GM18909 (cell line): ENCODE data around the gene MYL3.

ENCODE experiments used
- ATAC-seq: cut with Tn5 transposase; IDR thresholded peaks from one replicate; pipeline ENCODE4 v1.9.1; 2021; ENCODE audit warnings: mild to moderate bottlenecking; ENCODE audit not compliant: unreplicated experiment, poor library complexity

Gene MYL3

GRCh38 chr3:46866720-46867549, 3.7 kb upstream of the MYL3 start:
- ATAC-seq = no peak

- no peak for ATAC-seq
These were observed 2.9 kb upstream of the MYL3 start for GRCh38 chr3:46866032-46866595.

GRCh38 chr3:46865546-46865945, 2.3 kb upstream of the MYL3 start:
- no peak for ATAC-seq

GRCh38 chr3:46865031-46865507, 1.8 kb upstream of the MYL3 start:
- ATAC-seq = no peak

- ATAC-seq = no peak
These were observed 1.0 kb upstream of the MYL3 start for GRCh38 chr3:46864061-46864881.

GRCh38 chr3:46862369-46863025, 747 bp downstream of the MYL3 start:
- ATAC-seq = no peak

GRCh38 chr3:46861605-46862368, 1.5 kb downstream of the MYL3 start:
- no peak for ATAC-seq

GRCh38 chr3:46860810-46861604, 2.2 kb downstream of the MYL3 start:
- ATAC-seq = no peak

- no peak for ATAC-seq
These were observed 3.0 kb downstream of the MYL3 start for GRCh38 chr3:46860017-46860809.

GRCh38 chr3:46859001-46859710, 4.1 kb downstream of the MYL3 start:
- no peak for ATAC-seq

GRCh38 chr3:46858456-46858855, 4.8 kb downstream of the MYL3 start:
- no peak for ATAC-seq

GRCh38 chr3:46857485-46858341, 5.5 kb downstream of the MYL3 start:
- no peak for ATAC-seq

GRCh38 chr3:46856576-46857471, 6.4 kb downstream of the MYL3 start:
- no peak for ATAC-seq

- ATAC-seq = no peak
These were observed 8.7 kb downstream of the MYL3 start for GRCh38 chr3:46854555-46854991.
